HepG2 (cell line): ENCODE measurements around the gene TEX14. TPM values are rescaled to one million over a fixed set of nuclear protein-coding genes. Genes with fewer than 3 reads are reported as not detected.
A peak's percentile ranks its signal among the peaks of the same experiment; 100 is the strongest.

Experiments
- ATAC-seq: fragments of 200-7000 bp; cut with Tn5 transposase; 3 replicates; pipeline ENCODE4 v1.9.1; 2020; ENCODE audit warnings: mild to moderate bottlenecking, moderate library complexity
- BruUV-seq: library from RNA; stranded (reverse); fragments of 400-500 nt; replicated peaks from 2 replicates; lab custom pipeline; 2021; lab: Mats Ljungman, UMichigan
- CTCF ChIA-PET: fragments of 300-600 bp; formaldehyde crosslinking; extraction: SDS; loops from one replicate; lab custom pipeline; 2021; ENCODE audit warnings: low total read pairs, inconsistent platforms, low intra/inter-chr PET ratio; lab: Yijun Ruan, JAX
- POLR2A ChIA-PET: fragments of 350-600 bp; sonication (Branson Sonifier 250); formaldehyde crosslinking; loops from one replicate; lab custom pipeline; 2020; ENCODE audit warnings: antibody characterized with exemption, inconsistent platforms; lab: Yijun Ruan, JAX
- DNase-seq: peaks from one replicate; pipeline ENCODE4 v3.0.0-alpha.2; 2015; ENCODE audit warnings: low spot score
- FAIRE-seq: peaks from 3 replicates; lab custom pipeline; 2011; peaks lifted over from hg19 to GRCh38; lab: Jason Lieb, UNC
- H2AFZ ChIP-seq: one replicate; pipeline ENCODE4 v1.6.1; 2011; ENCODE audit warnings: low read length, inconsistent platforms
- H3K27ac ChIP-seq: fragments of 300-600 bp; 3 replicates; pipeline ENCODE4 v1.8.0; 2011; ENCODE audit warnings: mixed run types, mild to moderate bottlenecking, mixed read lengths, low read length, inconsistent platforms; ENCODE audit not compliant: insufficient read depth; ENCODE audit errors: extremely low read length
- H3K27me3 ChIP-seq, 2 experiments: fragments of 200-600 bp in 1 of 2; 2 replicates in 1 of 2; 3 replicates in 1 of 2; pipeline versions ENCODE4 v1.6.0 to v1.8.0; 2011; ENCODE audit warnings: low read length in 2 of 2, mild to moderate bottlenecking in 2 of 2, moderate library complexity in 2 of 2, inconsistent platforms in 1 of 2; ENCODE audit not compliant: insufficient read depth in 2 of 2, control insufficient read depth in 1 of 2
- H3K36me3 ChIP-seq, 2 experiments: fragments of 200-600 bp in 1 of 2; replicated peaks in 1 of 2; 2 replicates in 1 of 2; 3 replicates in 1 of 2; pipeline versions ENCODE4 v1.5.1 to v1.8.0; 2011; ENCODE audit warnings: low read length in 2 of 2, inconsistent platforms in 1 of 2; ENCODE audit not compliant: insufficient read depth in 2 of 2, control insufficient read depth in 1 of 2
- H3K4me1 ChIP-seq: 2 replicates; pipeline ENCODE4 v1.5.1; 2012; ENCODE audit warnings: low read length, inconsistent platforms; ENCODE audit not compliant: insufficient read depth
- H3K4me2 ChIP-seq: 2 replicates; pipeline ENCODE4 v1.6.0; 2011; ENCODE audit warnings: low read depth, low read length, inconsistent platforms
- H3K4me3 ChIP-seq, 3 experiments: fragments of 200-600 bp in 1 of 3; sonication (generic), shearing (Covaris generic) in 1 of 3; replicated peaks in 1 of 3; 2 replicates each; pipeline ENCODE4 v1.5.1; 2011 to 2016; ENCODE audit warnings: low read length in 3 of 3, inconsistent platforms in 2 of 3, low read depth in 2 of 3, mild to moderate bottlenecking in 2 of 3, control low read depth in 1 of 3, mixed read lengths in 1 of 3; ENCODE audit not compliant: insufficient read depth in 1 of 3
- H3K79me2 ChIP-seq: one replicate; pipeline ENCODE4 v1.6.1; 2011; ENCODE audit warnings: low read length, inconsistent platforms; ENCODE audit not compliant: insufficient read depth
- H3K9ac ChIP-seq: 2 replicates; pipeline ENCODE4 v1.6.0; 2011; ENCODE audit warnings: mild to moderate bottlenecking, low read depth, low read length, inconsistent platforms; ENCODE audit not compliant: insufficient read depth
- H3K9me3 ChIP-seq: 2 replicates; pipeline ENCODE4 v1.5.1; 2012; ENCODE audit warnings: mild to moderate bottlenecking, low read length
- H4K20me1 ChIP-seq: 2 replicates; pipeline ENCODE4 v1.6.0; 2011; ENCODE audit warnings: inconsistent platforms, mild to moderate bottlenecking, low read length, moderate library complexity; ENCODE audit not compliant: insufficient read depth
- ATF1 ChIP-seq: IDR thresholded peaks from 2 replicates; pipeline ENCODE4 v1.6.1; 2016; ENCODE audit warnings: mild to moderate bottlenecking, control low read depth
- BRF2 ChIP-seq: sonication (generic); formaldehyde crosslinking; IDR thresholded peaks from 2 replicates; pipeline ENCODE4 v1.8.1; 2022; ENCODE audit warnings: mild to moderate bottlenecking, missing genetic modification reagents
- HNF1B ChIP-seq: sonication (generic); formaldehyde crosslinking; IDR thresholded peaks from 2 replicates; pipeline ENCODE4 v1.5.1; 2020; ENCODE audit warnings: mild to moderate bottlenecking, moderate library complexity, missing genetic modification reagents
- HNRNPL ChIP-seq: fragments of 200-400 bp; formaldehyde crosslinking; IDR thresholded peaks from 2 replicates; pipeline ENCODE4 v1.6.1; 2017; ENCODE audit warnings: mild to moderate bottlenecking, low read depth, low read length
- KAT7 ChIP-seq: IDR thresholded peaks from 2 replicates; pipeline ENCODE4 v1.6.1; 2018; ENCODE audit warnings: borderline replicate concordance, missing compliant biosample characterization
- KLF12 ChIP-seq: sonication (generic); formaldehyde crosslinking; IDR thresholded peaks from 2 replicates; pipeline ENCODE4 v1.4.0; 2020; ENCODE audit warnings: missing genetic modification reagents, borderline replicate concordance
- REXO4 ChIP-seq: sonication (generic); formaldehyde crosslinking; IDR thresholded peaks from 2 replicates; pipeline ENCODE4 v1.8.0; 2022; ENCODE audit warnings: missing genetic modification reagents, mild to moderate bottlenecking, borderline replicate concordance
- ZNF691 ChIP-seq: sonication (generic); formaldehyde crosslinking; IDR thresholded peaks from 2 replicates; pipeline ENCODE4 v1.4.0; 2020; ENCODE audit warnings: missing genetic modification reagents, low read depth, mild to moderate bottlenecking, borderline replicate concordance
- WGBS: methylation state at CpG from one replicate; pipeline ENCODE4 v1.1.6; 2017; ENCODE audit warnings: low lambda C conversion rate; 5-methylcytosine and 5-hydroxymethylcytosine counted together
- in situ Hi-C: cut with HindIII; loops from 2 replicates; pipeline ENCODE4 v1.10.0; 2017; ENCODE audit warnings: low pct_unique_long_range_greater_than_20kb; ENCODE audit not compliant: extremely low pct_ligation_motif_present
- intact Hi-C: fragments of 100-400 bp; cut with micrococcal nuclease; formaldehyde crosslinking; loops from one replicate; pipeline ENCODE4 v1.10.0; 2022; ENCODE audit not compliant: unreplicated experiment
- polyA plus RNA-seq, 8 experiments: library from polyadenylated mRNA; depleted of rRNA in 3 of 8; stranded (reverse) in 7 of 8; unstranded in 1 of 8; fragments of >200 nt; fragmentation: Illumina TruSeq in 4 of 8; extraction: Trizol in 4 of 8; gene quantifications; 2 replicates each; pipeline versions ENCODE4 v1.2.1 to v1.2.3, GENCODE V29; 2011 to 2016; ENCODE audit warnings: low read depth in 4 of 8, missing spikeins in 1 of 8, mixed read lengths in 1 of 8; ENCODE audit not compliant: insufficient read depth in 1 of 8
- total RNA-seq, 5 experiments: library from RNA; depleted of rRNA; stranded (reverse); fragments of >200 nt; fragmentation: Illumina TruSeq; extraction: Trizol; gene quantifications; 2 replicates each; pipeline ENCODE4 v1.2.3, GENCODE V29; 2016; ENCODE audit warnings: low read depth in 1 of 5

The TEX14 gene
- total and polyA plus RNA-seq, 2 of the 13 experiments (the other 11 are each of a cell fraction or from before 2014, with no cell fraction given), result 0.04 to 0.07 TPM

- TF ChIP-seq HNF1B (CRISPR knock-in tag), result peak; percentile 54
- TF ChIP-seq KAT7 (CRISPR knock-in tag), result no peak
- TF ChIP-seq KLF12 (CRISPR knock-in tag), result no peak
- peak; percentile 79 for TF ChIP-seq HNRNPL
- TF ChIP-seq ZNF691 (CRISPR knock-in tag), result 0 out of 2 replicates have a peak, but pooled peaks have one; percentile 27
- no peak for TF ChIP-seq ATF1 (CRISPR knock-in tag)
Measured at GRCh38 chr17:58517378-58517927, 174.4 kb downstream of the TEX14 start (continued).

- CTCF ChIA-PET, result no interaction called here
- Histone ChIP-seq H3K79me2 (peaks cover 30% of the 10 kb centered on the region), H3K27me3 (no peaks in the 10 kb centered on the region; a peak in 2 of 5 replicates), H3K9ac (peak overlapping the region; percentile 90), H3K4me2 (peak overlapping the region; percentile 93), H3K27ac (peak overlapping the region; percentile 96), H4K20me1 (no peaks in the 10 kb centered on the region; the same call in 1 of the 2 replicates), H3K4me1 (peaks cover 62% of the 10 kb centered on the region), H3K9me3 (no peaks in the 10 kb centered on the region), H2AFZ (no peak overlapping the region), H3K36me3 (peaks cover 2 to 14% of the 10 kb centered on the region in 2 experiments; a peak in 4 of 5 replicates), H3K4me3 (peak overlapping the region; percentile 77 to 96 (median 80))
- WGBS, result 0% methylated on average over 2 of the region's 2 CpGs
- ATAC-seq, result peak; percentile 58
- peak; percentile 70 for FAIRE-seq
- intact Hi-C loops, result loop anchor here (5.0 kb wide), 1 partner anchor 175 kb away; the partner anchor contains the start of genes RAD51C and TEX14
- in situ Hi-C loops, result loop anchor here (5.0 kb wide), 1 partner anchor 485 kb away; no protein-coding TSS in a partner anchor
- POLR2A ChIA-PET, result interaction anchor here (1.0 to 4.1 kb wide), 6 partner anchors 11 to 666 kb away, joined by 3 to 77 read pairs (median 11); no protein-coding TSS in a partner anchor
- peak; percentile 90 for DNase-seq
- TSS peak; percentile 46 for BruUV-seq
- TF ChIP-seq REXO4 (CRISPR knock-in tag) (0 out of 2 replicates have a peak, but pooled peaks have one; percentile 9), BRF2 (no peak)
Measured at GRCh38 chr17:58516644-58517377, 175.0 kb downstream of the TEX14 start.
